Endometrial microvascular endothelial cells (primary cell): ENCODE measurements around the gene ZNF664. TPM values are rescaled to one million over a fixed set of nuclear protein-coding genes. Genes with fewer than 3 reads are reported as not detected.

Experiments
- in situ Hi-C: cut with HindIII; loops from 2 replicates; pipeline ENCODE4 v1.10.0; 2017; ENCODE audit warnings: low sequenced_read_pairs, low pct_unique_long_range_greater_than_20kb; ENCODE audit errors: inconsistent ontology term
- total RNA-seq: library from RNA; depleted of rRNA; stranded (reverse); fragments of >200 nt; gene quantifications from one replicate; pipeline ENCODE4 v1.2.3, GENCODE V29; 2015; ENCODE audit errors: inconsistent ontology term

Gene ZNF664
- total RNA-seq, 1 donor from 2014 or later: 34.5 TPM

GRCh38 chr12:123976227-123976826 lies 3.3 kb downstream of the ZNF664 start:
- in situ Hi-C loops: no loop called here

- in situ Hi-C loops: no loop called here
Observed at GRCh38 chr12:123979566-123979965, 6.6 kb downstream of the ZNF664 start.

- in situ Hi-C loops: no loop called here
Observed at GRCh38 chr12:123982269-123982668, 9.3 kb downstream of the ZNF664 start.

GRCh38 chr12:123983822-123984485 lies 10.9 kb downstream of the ZNF664 start:
- in situ Hi-C loops: no loop called here

- in situ Hi-C loops: no loop called here
Observed at GRCh38 chr12:123984903-123985302, 11.9 kb downstream of the ZNF664 start.

GRCh38 chr12:123986374-123986965 lies 13.5 kb downstream of the ZNF664 start:
- in situ Hi-C loops: no loop called here

- in situ Hi-C loops: no loop called here
Observed at GRCh38 chr12:123987022-123987421, 14.0 kb downstream of the ZNF664 start.

- in situ Hi-C loops: no loop called here
Observed at GRCh38 chr12:123989168-123989567, 16.2 kb downstream of the ZNF664 start.

- in situ Hi-C loops: no loop called here
Observed at GRCh38 chr12:123989753-123990152, 16.7 kb downstream of the ZNF664 start.

GRCh38 chr12:123990511-123990910 lies 17.5 kb downstream of the ZNF664 start:
- in situ Hi-C loops: no loop called here

- in situ Hi-C loops: no loop called here
Observed at GRCh38 chr12:123991372-123991951, 18.4 kb downstream of the ZNF664 start.

GRCh38 chr12:123992118-123992825 lies 19.3 kb downstream of the ZNF664 start:
- in situ Hi-C loops: no loop called here

GRCh38 chr12:123995023-123995748 lies 22.2 kb downstream of the ZNF664 start:
- in situ Hi-C loops: no loop called here

- in situ Hi-C loops: no loop called here
Observed at GRCh38 chr12:123996581-123996980, 23.6 kb downstream of the ZNF664 start.

- in situ Hi-C loops: no loop called here
Observed at GRCh38 chr12:123997033-123997822, 24.2 kb downstream of the ZNF664 start.

GRCh38 chr12:123997908-123998307 lies 24.9 kb downstream of the ZNF664 start:
- in situ Hi-C loops: no loop called here

GRCh38 chr12:123998344-123998990 lies 25.5 kb downstream of the ZNF664 start:
- in situ Hi-C loops: no loop called here

GRCh38 chr12:123998991-123999359 lies 26.0 kb downstream of the ZNF664 start:
- in situ Hi-C loops: no loop called here
